ENCODE measurements around the gene CBX1. TPM values are rescaled to one million over a fixed set of nuclear protein-coding genes. Genes with fewer than 3 reads are reported as not detected.

CBX1 gene
- total and polyA plus RNA-seq, 2 of the 13 experiments (the other 11 are each of a cell fraction or from before 2014, with no cell fraction given): 17.8 to 108 TPM

DNA sequence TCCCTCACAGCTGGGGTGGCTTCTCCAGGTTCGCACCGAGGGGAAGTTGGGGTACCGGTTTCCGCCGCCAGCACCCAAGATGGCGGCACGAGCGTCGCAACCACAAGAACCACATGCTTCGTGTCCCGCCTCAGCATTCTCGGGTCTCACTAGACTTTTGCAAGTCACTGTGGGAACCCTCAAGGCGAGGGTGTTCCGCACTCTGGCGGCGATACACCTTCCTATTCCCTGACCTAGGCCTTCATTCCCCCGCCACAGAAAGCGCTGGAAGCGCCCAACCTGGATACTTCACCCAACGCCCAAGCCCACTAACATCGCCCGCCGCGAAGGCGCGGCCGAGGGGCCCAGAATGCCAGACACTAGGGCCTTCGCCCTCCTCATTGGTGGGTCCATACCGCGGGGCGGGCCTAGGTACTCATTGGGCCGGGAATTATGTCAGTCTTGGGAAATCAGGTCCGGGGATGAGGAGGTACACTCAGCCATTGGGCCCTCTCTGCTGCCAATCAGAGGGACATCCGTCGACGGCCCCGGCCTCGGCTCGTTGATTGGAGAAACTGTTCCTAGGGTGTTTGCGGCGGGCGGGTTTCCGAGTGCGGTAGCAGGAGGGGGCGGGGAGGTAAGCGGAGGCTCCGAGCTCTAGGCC lies 53.4 kb downstream of the CBX1 start, which contains the start of gene NFE2L1 (continued):
- TF ChIP-seq GTF3A (CRISPR knock-in tag; conservative IDR thresholded peaks at IDR 0.05) (0 out of 2 replicates have a peak, but pooled peaks have one; percentile 91), CAMTA2 (CRISPR knock-in tag; IDR thresholded peaks at IDR 0.05; ENCODE audit: borderline replicate concordance) (0 out of 2 replicates have a peak, but pooled peaks have one; percentile 7), EP300 (IDR thresholded peaks at IDR 0.05; ENCODE audit: low read depth in 2 of 2, low read length in 2 of 2) (0 out of 4 replicates have a peak, but pooled peaks of 1 of the 2 experiments have one; percentile 2), EP300 (CRISPR knock-in tag; IDR thresholded peaks at IDR 0.05; ENCODE audit: borderline replicate concordance) (no peak), POGZ (CRISPR knock-in tag; IDR thresholded peaks at IDR 0.05) (peak; percentile 91), NFAT5 (CRISPR knock-in tag; IDR thresholded peaks at IDR 0.05) (peak; percentile 91), ZNF619 (CRISPR knock-in tag; IDR thresholded peaks at IDR 0.05) (0 out of 2 replicates have a peak, but pooled peaks have one; percentile 64), TMF1 (CRISPR knock-in tag; IDR thresholded peaks at IDR 0.05; ENCODE audit: low read depth) (0 out of 2 replicates have a peak, but pooled peaks have one; percentile 84), GABPB1 (CRISPR knock-in tag; IDR thresholded peaks at IDR 0.05) (peak; percentile 92; the same call in 1 of the 2 replicates), ZBTB7A (CRISPR knock-in tag; IDR thresholded peaks at IDR 0.05) (peak; percentile 18; the same call in 1 of the 2 replicates), ZNF564 (CRISPR knock-in tag; IDR thresholded peaks at IDR 0.05) (no peak), SYNCRIP (IDR thresholded peaks at IDR 0.05; ENCODE audit: insufficient read depth, low read depth, low read length) (no peak), ZNF563 (CRISPR knock-in tag; IDR thresholded peaks at IDR 0.05) (peak; percentile 91), RFX3 (CRISPR knock-in tag; IDR thresholded peaks at IDR 0.05) (no peak), ZNF468 (CRISPR knock-in tag; IDR thresholded peaks at IDR 0.05) (peak; percentile 89; the same call in 1 of the 2 replicates), ZNF251 (CRISPR knock-in tag; IDR thresholded peaks at IDR 0.05) (peak; percentile 89; the same call in 1 of the 2 replicates), PITX1 (CRISPR knock-in tag; IDR thresholded peaks at IDR 0.05) (no peak; the same call in 1 of the 2 replicates), THYN1 (CRISPR knock-in tag; IDR thresholded peaks at IDR 0.05; ENCODE audit: borderline replicate concordance, low read depth) (no peak), ZSCAN22 (CRISPR knock-in tag; IDR thresholded peaks at IDR 0.05) (peak; percentile 81), BCL6 (CRISPR knock-in tag; IDR thresholded peaks at IDR 0.05) (0 out of 2 replicates have a peak, but pooled peaks have one; percentile 2)
- TF ChIP-seq, protein P1, sequence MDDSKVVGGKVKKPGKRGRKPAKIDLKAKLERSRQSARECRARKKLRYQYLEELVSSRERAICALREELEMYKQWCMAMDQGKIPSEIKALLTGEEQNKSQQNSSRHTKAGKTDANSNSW (CRISPR knock-in tag; IDR thresholded peaks at IDR 0.05; ENCODE audit: borderline replicate concordance): 0 out of 2 replicates have a peak, but pooled peaks have one; percentile 11
- TF ChIP-seq, protein P2, sequence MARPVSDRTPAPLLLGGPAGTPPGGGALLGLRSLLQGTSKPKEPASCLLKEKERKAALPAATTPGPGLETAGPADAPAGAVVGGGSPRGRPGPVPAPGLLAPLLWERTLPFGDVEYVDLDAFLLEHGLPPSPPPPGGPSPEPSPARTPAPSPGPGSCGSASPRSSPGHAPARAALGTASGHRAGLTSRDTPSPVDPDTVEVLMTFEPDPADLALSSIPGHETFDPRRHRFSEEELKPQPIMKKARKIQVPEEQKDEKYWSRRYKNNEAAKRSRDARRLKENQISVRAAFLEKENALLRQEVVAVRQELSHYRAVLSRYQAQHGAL (CRISPR knock-in tag; IDR thresholded peaks at IDR 0.05; ENCODE audit: not compliant biosample characterization): no peak
